ENCODE data around the gene SYNGR3.

SYNGR3 gene

DNA sequence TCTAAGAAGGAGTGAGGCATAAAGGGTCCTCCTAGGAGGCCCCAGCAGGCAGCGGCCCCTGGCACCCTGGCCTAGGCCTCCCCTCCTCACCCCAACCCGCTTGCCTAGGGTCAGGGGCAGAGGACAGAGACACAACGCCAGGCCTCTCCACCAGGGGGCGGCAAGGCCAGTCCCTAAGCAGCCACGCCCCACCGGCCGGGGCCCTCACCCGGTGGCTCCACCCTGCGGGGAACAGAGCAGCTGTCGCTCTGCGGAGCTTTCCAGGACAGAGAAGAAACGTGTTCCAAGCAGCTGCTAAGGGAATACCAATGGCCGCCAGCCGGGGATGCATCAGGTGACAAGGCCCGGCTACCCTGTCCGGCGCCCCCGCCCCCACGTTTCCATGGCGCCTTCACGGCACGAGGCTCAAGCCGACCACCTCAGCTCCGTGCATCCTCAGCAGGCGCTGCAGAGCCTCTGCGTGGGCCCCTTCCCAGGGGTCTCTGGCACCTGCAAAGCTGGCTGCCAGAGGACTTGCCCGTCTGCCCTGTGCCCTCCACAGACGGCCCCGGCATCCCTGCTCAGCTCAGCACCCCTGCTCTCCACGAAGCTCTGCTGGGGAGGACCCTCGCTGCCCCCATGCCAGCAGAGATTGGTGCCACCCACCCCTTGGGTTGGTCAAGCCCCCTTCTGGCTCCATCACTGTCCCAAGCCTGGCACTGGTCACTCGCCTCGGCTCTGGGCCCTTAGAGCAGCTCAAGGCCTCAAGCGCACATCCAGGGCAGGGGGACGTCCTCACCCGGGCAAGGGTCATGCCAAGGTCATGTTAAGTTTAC is 14.3 kb downstream of the SYNGR3 start:
- no peak for TF ChIP-seq EZH2phosphoT487 (IDR thresholded peaks at IDR 0.05; ENCODE audit: low read length)
- TF ChIP-seq, protein P1, sequence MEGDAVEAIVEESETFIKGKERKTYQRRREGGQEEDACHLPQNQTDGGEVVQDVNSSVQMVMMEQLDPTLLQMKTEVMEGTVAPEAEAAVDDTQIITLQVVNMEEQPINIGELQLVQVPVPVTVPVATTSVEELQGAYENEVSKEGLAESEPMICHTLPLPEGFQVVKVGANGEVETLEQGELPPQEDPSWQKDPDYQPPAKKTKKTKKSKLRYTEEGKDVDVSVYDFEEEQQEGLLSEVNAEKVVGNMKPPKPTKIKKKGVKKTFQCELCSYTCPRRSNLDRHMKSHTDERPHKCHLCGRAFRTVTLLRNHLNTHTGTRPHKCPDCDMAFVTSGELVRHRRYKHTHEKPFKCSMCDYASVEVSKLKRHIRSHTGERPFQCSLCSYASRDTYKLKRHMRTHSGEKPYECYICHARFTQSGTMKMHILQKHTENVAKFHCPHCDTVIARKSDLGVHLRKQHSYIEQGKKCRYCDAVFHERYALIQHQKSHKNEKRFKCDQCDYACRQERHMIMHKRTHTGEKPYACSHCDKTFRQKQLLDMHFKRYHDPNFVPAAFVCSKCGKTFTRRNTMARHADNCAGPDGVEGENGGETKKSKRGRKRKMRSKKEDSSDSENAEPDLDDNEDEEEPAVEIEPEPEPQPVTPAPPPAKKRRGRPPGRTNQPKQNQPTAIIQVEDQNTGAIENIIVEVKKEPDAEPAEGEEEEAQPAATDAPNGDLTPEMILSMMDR (IDR thresholded peaks at IDR 0.05; ENCODE audit: low read length) = peak; percentile 91
- Histone ChIP-seq H2AFZ (ENCODE audit: low read length) (no peak overlapping the region), H3K9ac (ENCODE audit: low read length) (no peak overlapping the region), H3K27me3 (replicated peaks; ENCODE audit: insufficient read depth, low read length) (no peaks in the 10 kb centered on the region), H3K27ac (ENCODE audit: low read length) (no peak overlapping the region), H4K20me1 (ENCODE audit: insufficient read depth, low read length) (peaks cover 6% of the 10 kb centered on the region; the same call in 1 of the 2 replicates), H3K79me2 (ENCODE audit: low read length) (peaks cover 63% of the 10 kb centered on the region), H3K9me2 (replicated peaks; ENCODE audit: insufficient read depth, low read length) (no peaks in the 10 kb centered on the region), H3K9me3 (replicated peaks; ENCODE audit: insufficient read depth, low read length) (no peaks in the 10 kb centered on the region), H3K36me3 (replicated peaks; ENCODE audit: insufficient read depth, low read length) (no peaks in the 10 kb centered on the region), H3K4me3 (ENCODE audit: low read length) (no peak overlapping the region), H3K4me1 (ENCODE audit: low read length) (peaks cover 14% of the 10 kb centered on the region; the same call in 1 of the 2 replicates), H3K4me2 (ENCODE audit: low read depth, low read length) (no peak overlapping the region), H3F3A (ENCODE audit: insufficient read depth, low read length) (no peaks in the 10 kb centered on the region)
- peak; percentile 85 for DNase-seq

DNA sequence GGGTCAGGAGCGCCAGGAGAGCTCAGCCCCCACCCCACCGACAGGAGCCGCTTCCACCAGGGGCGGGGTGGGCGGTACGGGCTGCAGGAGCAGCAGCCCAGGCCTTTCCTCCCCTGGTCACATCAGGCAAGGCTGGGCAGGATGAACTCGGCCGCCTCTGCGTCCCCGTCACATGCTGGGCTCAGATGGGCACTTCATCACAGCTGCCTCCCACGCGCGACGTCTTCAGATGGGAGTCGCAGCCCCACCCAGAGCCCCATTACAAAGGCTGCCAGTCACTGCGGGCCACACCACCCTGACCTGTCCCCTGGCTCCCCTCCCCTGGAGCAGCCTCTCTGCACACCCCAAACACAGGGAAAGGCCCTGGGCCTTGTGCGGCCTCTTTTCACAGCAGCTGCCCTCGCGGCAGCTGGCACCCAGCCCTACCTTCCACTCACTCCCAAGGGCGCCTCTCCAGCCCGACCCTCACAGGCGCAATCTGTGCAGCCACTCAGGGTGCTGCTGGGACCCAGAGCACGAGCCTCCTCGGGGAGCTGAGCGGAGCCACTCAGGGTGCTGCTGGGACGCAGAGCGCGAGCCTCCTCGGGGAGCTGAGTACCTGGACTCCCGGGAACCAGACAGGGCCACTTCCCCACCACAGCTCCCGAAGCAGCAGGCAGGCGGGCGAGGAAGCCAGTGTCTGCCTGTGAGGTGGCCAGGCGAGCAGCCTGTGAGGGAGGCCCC is 15.2 kb downstream of the SYNGR3 start:
- H3K27ac ChIP-seq (ENCODE audit: low read length) = no peak overlapping the region
- no peak overlapping the region for H3K4me3 ChIP-seq (ENCODE audit: low read length)
- peaks cover 68% of the 10 kb centered on the region for H3K79me2 ChIP-seq (ENCODE audit: low read length)
- peaks cover 14% of the 10 kb centered on the region; the same call in 1 of the 2 replicates for H3K4me1 ChIP-seq (ENCODE audit: low read length)
- no peaks in the 10 kb centered on the region for H3F3A ChIP-seq (ENCODE audit: insufficient read depth, low read length)
- H2AFZ ChIP-seq (ENCODE audit: low read length) = no peak overlapping the region
- TF ChIP-seq EZH2 (optimal IDR thresholded peaks at IDR 0.05; ENCODE audit: low read depth, low read length) (no peak), EZH2phosphoT487 (IDR thresholded peaks at IDR 0.05; ENCODE audit: low read length) (no peak)
- TF ChIP-seq, protein P1 (IDR thresholded peaks at IDR 0.05; ENCODE audit: low read length) = no peak
- H3K36me3 ChIP-seq (replicated peaks; ENCODE audit: insufficient read depth, low read length) = no peaks in the 10 kb centered on the region
- no peaks in the 10 kb centered on the region for H3K9me2 ChIP-seq (replicated peaks; ENCODE audit: insufficient read depth, low read length)
- no peak for DNase-seq
- H3K9me3 ChIP-seq (replicated peaks; ENCODE audit: insufficient read depth, low read length) = no peaks in the 10 kb centered on the region
- H3K4me2 ChIP-seq (ENCODE audit: low read depth, low read length) = no peak overlapping the region
- peaks cover 6% of the 10 kb centered on the region; the same call in 1 of the 2 replicates for H4K20me1 ChIP-seq (ENCODE audit: insufficient read depth, low read length)
- H3K27me3 ChIP-seq (replicated peaks; ENCODE audit: insufficient read depth, low read length) = no peaks in the 10 kb centered on the region
- H3K9ac ChIP-seq (ENCODE audit: low read length) = no peak overlapping the region

DNA sequence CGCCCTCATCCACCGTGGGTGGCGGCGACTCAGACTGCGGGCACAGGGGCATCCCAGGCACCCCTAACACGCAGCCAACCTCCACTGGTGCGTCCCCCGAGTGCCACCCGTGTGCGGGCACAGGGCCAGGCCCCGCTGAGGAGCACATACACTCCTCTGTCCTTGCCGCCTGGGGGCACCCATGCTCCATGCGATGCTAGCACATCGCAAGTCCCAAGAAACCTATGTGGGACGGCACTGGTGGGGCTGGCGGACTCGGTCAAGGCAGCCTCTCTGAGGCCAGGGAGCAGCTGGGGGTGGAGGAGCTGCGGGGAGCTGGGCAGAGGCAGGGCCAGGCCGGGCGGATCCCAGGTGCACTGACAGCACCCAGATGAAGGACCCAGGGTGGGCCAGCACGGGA is 15.9 kb downstream of the SYNGR3 start:
- H3K27ac ChIP-seq (ENCODE audit: low read length) = no peak overlapping the region
- H3K9ac ChIP-seq (ENCODE audit: low read length) = no peak overlapping the region
- TF ChIP-seq EZH2 (optimal IDR thresholded peaks at IDR 0.05; ENCODE audit: low read depth, low read length) = no peak
- TF ChIP-seq, protein P1 (IDR thresholded peaks at IDR 0.05; ENCODE audit: low read length) = no peak
- no peak for TF ChIP-seq EZH2phosphoT487 (IDR thresholded peaks at IDR 0.05; ENCODE audit: low read length)
- H2AFZ ChIP-seq (ENCODE audit: low read length) = no peak overlapping the region
- peaks cover 6% of the 10 kb centered on the region; the same call in 1 of the 2 replicates for H4K20me1 ChIP-seq (ENCODE audit: insufficient read depth, low read length)
- no peak overlapping the region for H3K4me2 ChIP-seq (ENCODE audit: low read depth, low read length)
- no peak for DNase-seq
- H3K9me3 ChIP-seq (replicated peaks; ENCODE audit: insufficient read depth, low read length) = no peaks in the 10 kb centered on the region
- no peaks in the 10 kb centered on the region for H3F3A ChIP-seq (ENCODE audit: insufficient read depth, low read length)
- no peak overlapping the region for H3K4me3 ChIP-seq (ENCODE audit: low read length)
- no peaks in the 10 kb centered on the region for H3K27me3 ChIP-seq (replicated peaks; ENCODE audit: insufficient read depth, low read length)
- peaks cover 17% of the 10 kb centered on the region; the same call in 1 of the 2 replicates for H3K4me1 ChIP-seq (ENCODE audit: low read length)
- no peaks in the 10 kb centered on the region for H3K9me2 ChIP-seq (replicated peaks; ENCODE audit: insufficient read depth, low read length)
- H3K79me2 ChIP-seq (ENCODE audit: low read length) = peaks cover 75% of the 10 kb centered on the region
- no peaks in the 10 kb centered on the region for H3K36me3 ChIP-seq (replicated peaks; ENCODE audit: insufficient read depth, low read length)

Data from MM.1S (cell line).